GM13977 (cell line): ENCODE results near the gene COL20A1.
A peak's percentile ranks its signal among the peaks of the same experiment; 100 is the strongest.

Experiments
- DNase-seq: peaks from one replicate; pipeline ENCODE4 v3.0.0; 2012; ENCODE audit warnings: low spot score
- in situ Hi-C: fragments of 300-500 bp; cut with MboI; formaldehyde crosslinking; loops from one replicate; pipeline ENCODE4 v1.12.0; 2022; ENCODE audit warnings: low sequenced_read_pairs, low pct_unique_long_range_greater_than_20kb, mixed read lengths, inconsistent platforms; ENCODE audit not compliant: unreplicated experiment
- TF ChIP-seq, protein P1 (sequence below): IDR thresholded peaks from 2 replicates; pipeline ENCODE4 v1.5.1; 2012; ENCODE audit warnings: mild to moderate bottlenecking, control low read depth; ENCODE audit not compliant: insufficient read depth; ENCODE audit errors: extremely low read depth, missing control alignments

COL20A1 gene

GRCh38 chr20:63280929-63281545, 11.9 kb upstream of the COL20A1 start:
- DNase-seq, result no peak
- TF ChIP-seq, protein P1, sequence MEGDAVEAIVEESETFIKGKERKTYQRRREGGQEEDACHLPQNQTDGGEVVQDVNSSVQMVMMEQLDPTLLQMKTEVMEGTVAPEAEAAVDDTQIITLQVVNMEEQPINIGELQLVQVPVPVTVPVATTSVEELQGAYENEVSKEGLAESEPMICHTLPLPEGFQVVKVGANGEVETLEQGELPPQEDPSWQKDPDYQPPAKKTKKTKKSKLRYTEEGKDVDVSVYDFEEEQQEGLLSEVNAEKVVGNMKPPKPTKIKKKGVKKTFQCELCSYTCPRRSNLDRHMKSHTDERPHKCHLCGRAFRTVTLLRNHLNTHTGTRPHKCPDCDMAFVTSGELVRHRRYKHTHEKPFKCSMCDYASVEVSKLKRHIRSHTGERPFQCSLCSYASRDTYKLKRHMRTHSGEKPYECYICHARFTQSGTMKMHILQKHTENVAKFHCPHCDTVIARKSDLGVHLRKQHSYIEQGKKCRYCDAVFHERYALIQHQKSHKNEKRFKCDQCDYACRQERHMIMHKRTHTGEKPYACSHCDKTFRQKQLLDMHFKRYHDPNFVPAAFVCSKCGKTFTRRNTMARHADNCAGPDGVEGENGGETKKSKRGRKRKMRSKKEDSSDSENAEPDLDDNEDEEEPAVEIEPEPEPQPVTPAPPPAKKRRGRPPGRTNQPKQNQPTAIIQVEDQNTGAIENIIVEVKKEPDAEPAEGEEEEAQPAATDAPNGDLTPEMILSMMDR, result peak; percentile 38
- in situ Hi-C loops, result no loop called here

DNA sequence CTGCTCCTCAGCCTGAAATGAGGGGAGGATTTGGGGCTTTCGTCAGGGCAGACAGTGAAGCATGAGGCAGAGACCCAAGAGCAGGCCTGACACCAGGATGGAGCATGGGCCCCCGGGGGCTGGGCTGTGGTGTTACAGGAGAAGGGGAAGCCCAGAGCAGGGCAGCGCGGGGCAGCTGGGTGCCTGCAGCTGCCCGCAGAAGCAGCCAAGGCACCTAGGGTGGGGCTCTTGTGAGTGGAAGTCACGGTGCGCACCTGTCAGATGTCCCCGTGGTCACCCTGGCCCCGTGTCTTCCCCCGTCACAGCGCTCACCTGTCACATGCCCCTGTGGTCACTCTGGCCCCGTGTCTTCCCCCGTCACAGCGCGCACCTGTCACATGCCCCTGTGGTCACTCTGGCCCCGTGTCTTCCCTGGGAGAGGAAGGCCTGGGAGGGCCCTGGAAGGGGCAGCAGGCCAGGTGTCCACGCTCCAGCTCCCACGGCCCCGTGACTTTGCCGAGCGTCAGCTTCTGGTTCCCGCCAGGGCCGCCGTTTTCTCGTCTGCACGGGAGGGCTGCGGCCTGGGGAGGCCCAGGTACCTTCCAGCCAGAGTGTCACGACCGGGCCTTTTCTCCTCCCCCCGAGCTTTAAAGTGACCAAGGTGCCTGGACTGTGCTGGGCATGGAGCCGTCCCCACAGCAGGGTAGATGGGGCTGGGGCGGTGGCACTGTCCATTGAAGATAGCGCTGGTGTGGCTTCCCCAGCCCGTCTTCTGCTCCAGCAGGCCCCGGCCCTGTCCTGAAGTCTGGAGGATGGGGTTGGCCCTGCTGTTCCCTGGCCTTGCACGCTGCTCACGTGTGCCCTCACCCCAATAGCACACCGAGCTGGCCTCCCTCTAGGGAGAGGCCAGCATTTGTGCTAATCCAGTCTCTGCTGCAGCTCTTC, 11.0 kb upstream of the COL20A1 start:
- TF ChIP-seq, protein P1, result no peak
- DNase-seq, result no peak
- in situ Hi-C loops, result no loop called here

DNA sequence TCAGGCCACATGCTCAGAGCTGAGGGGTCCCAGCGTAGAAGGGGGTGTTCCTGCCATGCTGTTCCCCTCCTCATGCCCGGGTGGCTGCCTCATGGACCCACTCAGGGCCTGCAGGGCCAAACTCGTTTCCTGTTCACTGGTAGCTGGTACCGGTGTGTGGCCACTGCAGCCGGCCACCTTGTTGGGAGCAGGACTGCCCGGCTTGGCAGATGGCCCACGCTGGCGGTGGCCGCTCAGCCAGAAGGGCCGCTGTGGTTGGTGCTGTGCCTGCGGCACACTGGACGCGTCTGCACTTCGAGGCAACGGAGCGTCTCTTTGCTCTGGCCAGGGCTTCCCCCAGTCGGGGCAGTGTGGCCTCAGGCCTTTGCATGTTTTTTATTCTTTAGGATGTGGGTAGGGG, 10.0 kb upstream of the COL20A1 start:
- in situ Hi-C loops, result no loop called here
- DNase-seq, result no peak
- TF ChIP-seq, protein P1, result no peak

DNA sequence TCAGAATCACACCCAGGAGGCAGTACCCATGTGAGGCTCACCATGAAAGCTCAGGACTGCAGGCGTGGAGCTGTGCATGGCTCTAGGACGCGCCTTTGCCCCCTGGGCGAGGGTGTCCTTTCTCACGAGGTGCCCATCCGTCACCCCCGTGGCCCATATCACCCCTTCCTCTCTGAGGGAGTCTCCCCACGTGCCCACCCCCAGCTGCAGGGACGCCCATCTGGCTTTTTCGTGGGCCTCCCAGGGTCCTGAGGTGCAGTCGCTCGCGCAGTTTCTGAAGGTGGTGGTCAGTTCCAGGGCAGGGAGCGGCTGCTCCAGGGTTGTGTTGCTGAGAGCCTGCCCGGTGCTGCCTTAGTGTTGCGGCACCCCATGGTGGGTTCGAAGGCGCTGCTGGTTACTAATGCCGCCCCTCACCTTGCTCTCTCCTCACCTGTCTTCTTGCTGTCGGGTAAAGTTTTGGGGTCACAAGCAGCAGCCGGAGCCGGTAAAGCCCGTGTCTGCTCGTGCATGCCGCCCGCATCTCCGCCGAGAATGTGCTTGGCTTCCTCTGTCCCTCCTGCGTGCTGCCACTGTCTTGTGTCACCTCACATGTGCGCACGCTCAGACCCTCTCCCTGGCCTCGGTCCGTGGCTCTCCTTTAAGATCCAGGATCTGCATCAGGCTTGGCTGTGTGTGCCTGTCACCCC, 9.4 kb upstream of the COL20A1 start:
- in situ Hi-C loops, result no loop called here
- TF ChIP-seq, protein P1, result no peak
- DNase-seq, result no peak

- DNase-seq, result no peak
- in situ Hi-C loops, result no loop called here
- TF ChIP-seq, protein P1, result no peak
Measured at GRCh38 chr20:63284083-63284440, 8.9 kb upstream of the COL20A1 start.

DNA sequence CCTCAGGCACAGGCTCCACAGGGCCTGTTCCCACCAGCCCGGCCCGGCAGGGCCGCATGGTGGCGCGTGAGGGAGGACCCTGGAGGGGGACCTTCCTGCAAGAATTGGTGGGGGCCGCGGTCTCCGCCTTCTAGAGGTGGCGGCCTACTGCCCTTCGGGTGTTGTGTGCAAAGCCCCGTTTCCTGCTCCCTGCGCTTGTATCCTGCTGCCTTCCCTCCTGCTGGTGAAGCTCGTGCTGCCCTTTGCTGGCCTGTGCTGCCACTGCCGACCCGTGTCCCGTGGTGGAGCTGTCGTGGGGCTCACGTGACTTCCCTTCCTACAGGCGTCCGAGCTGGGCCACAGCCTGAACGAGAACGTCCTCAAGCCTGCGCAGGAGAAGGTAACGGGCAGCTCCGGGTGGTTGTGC, 8.4 kb upstream of the COL20A1 start:
- in situ Hi-C loops, result no loop called here
- TF ChIP-seq, protein P1, result no peak
- no peak for DNase-seq
